NCI-H2081 treated with DMSO at 0.1 percent for 48 hours (cell line): Measurements from ENCODE around the gene GJC2.
A peak's percentile ranks its signal among the peaks of the same experiment; 100 is the strongest.

Source experiments
- DNase-seq: peaks from one replicate; lab custom pipeline; 2025; lab: John Stamatoyannopoulos, UW

Gene GJC2

GRCh38 chr1:228114827-228115226 lies 34.9 kb upstream of the GJC2 start:
- no peak for DNase-seq

GRCh38 chr1:228117335-228117734 lies 32.4 kb upstream of the GJC2 start:
- DNase-seq: no peak

GRCh38 chr1:228118040-228118439 lies 31.7 kb upstream of the GJC2 start:
- DNase-seq: no peak

GRCh38 chr1:228120351-228120750 lies 29.4 kb upstream of the GJC2 start:
- no peak for DNase-seq

- DNase-seq: no peak
These were observed 28.8 kb upstream of the GJC2 start for GRCh38 chr1:228120857-228121489.

- DNase-seq: no peak
These were observed 26.7 kb upstream of the GJC2 start for GRCh38 chr1:228122921-228123441.

- no peak for DNase-seq
These were observed 26.2 kb upstream of the GJC2 start for GRCh38 chr1:228123505-228123904.

- no peak for DNase-seq
These were observed 24.5 kb upstream of the GJC2 start for GRCh38 chr1:228125185-228125584.

- no peak for DNase-seq
These were observed 18.0 kb upstream of the GJC2 start for GRCh38 chr1:228131766-228132165.

- DNase-seq: no peak
These were observed 15.1 kb upstream of the GJC2 start for GRCh38 chr1:228134591-228134990.

- DNase-seq: no peak
These were observed 12.8 kb upstream of the GJC2 start for GRCh38 chr1:228136901-228137300.

- DNase-seq: no peak
These were observed 10.3 kb upstream of the GJC2 start for GRCh38 chr1:228139406-228139930.

- DNase-seq: peak; percentile 95
These were observed 9.6 kb upstream of the GJC2 start, which contains the start of gene GUK1 for GRCh38 chr1:228139931-228140723. GUK1 (plus strand) TSS chr1:228140279; CDS start chr1:228140303, 24 bp downstream.

- no peak for DNase-seq
These were observed 9.0 kb upstream of the GJC2 start for GRCh38 chr1:228140724-228141225.

GRCh38 chr1:228141226-228142044 lies 8.3 kb upstream of the GJC2 start:
- no peak for DNase-seq

GRCh38 chr1:228142155-228142691 lies 7.5 kb upstream of the GJC2 start:
- no peak for DNase-seq

GRCh38 chr1:228142701-228143136 lies 7.0 kb upstream of the GJC2 start:
- no peak for DNase-seq

- DNase-seq: no peak
These were observed 6.1 kb upstream of the GJC2 start for GRCh38 chr1:228143480-228144192.

GRCh38 chr1:228144193-228144992 lies 5.3 kb upstream of the GJC2 start:
- no peak for DNase-seq

- DNase-seq: no peak
These were observed 4.8 kb upstream of the GJC2 start for GRCh38 chr1:228144993-228145343.
